Panc1 (cell line): ENCODE data around the gene PDCL3.

Experiments used
- CTCF ChIP-seq: fragments of 450-650 bp; IDR thresholded peaks from 2 replicates; pipeline ENCODE4 v1.5.1; 2017; ENCODE audit warnings: mild to moderate bottlenecking
- POLR2AphosphoS5 ChIP-seq: IDR thresholded peaks from 2 replicates; pipeline ENCODE4 v1.6.1; 2012; ENCODE audit warnings: mild to moderate bottlenecking, low read depth, low read length, moderate library complexity

GRCh38 chr2:100584816-100585215 is 22.0 kb downstream of the PDCL3 start:
- TF ChIP-seq CTCF = no peak
- TF ChIP-seq POLR2AphosphoS5 = no peak
